ENCODE measurements around the gene CCL27. TPM values are rescaled to one million over a fixed set of nuclear protein-coding genes. Genes with fewer than 3 reads are reported as not detected.

Gene CCL27, protein sequence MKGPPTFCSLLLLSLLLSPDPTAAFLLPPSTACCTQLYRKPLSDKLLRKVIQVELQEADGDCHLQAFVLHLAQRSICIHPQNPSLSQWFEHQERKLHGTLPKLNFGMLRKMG
- total RNA-seq (not detected), polyA plus RNA-seq (ENCODE audit: insufficient read depth, low read depth, low replicate concordance) (not detected)
- long read RNA-seq, donor 1, result 0 reads
- long read RNA-seq, donor 2, partial matches to known transcripts, result 0 of 1 reads
- long read RNA-seq, donor 2, other reads (novel, unspliced or antisense), result 0 of 1 reads
- long read RNA-seq, donor 3, result 0 reads
- long read RNA-seq, donor 4, result 0 reads
- long read RNA-seq, donor 5, result 0 reads
- long read RNA-seq, donor 6, result 0 reads
- long read RNA-seq, donor 7, partial matches to known transcripts, result 1 of 1 reads
- long read RNA-seq, donor 7, other reads (novel, unspliced or antisense), result 0 of 1 reads
- long read RNA-seq, donor 8, result 0 reads
- long read RNA-seq, donor 9, result 0 reads
- long read RNA-seq, donor 10, partial matches to known transcripts, result 0 of 1 reads
- long read RNA-seq, donor 10, other reads (novel, unspliced or antisense), result 0 of 1 reads

DNA sequence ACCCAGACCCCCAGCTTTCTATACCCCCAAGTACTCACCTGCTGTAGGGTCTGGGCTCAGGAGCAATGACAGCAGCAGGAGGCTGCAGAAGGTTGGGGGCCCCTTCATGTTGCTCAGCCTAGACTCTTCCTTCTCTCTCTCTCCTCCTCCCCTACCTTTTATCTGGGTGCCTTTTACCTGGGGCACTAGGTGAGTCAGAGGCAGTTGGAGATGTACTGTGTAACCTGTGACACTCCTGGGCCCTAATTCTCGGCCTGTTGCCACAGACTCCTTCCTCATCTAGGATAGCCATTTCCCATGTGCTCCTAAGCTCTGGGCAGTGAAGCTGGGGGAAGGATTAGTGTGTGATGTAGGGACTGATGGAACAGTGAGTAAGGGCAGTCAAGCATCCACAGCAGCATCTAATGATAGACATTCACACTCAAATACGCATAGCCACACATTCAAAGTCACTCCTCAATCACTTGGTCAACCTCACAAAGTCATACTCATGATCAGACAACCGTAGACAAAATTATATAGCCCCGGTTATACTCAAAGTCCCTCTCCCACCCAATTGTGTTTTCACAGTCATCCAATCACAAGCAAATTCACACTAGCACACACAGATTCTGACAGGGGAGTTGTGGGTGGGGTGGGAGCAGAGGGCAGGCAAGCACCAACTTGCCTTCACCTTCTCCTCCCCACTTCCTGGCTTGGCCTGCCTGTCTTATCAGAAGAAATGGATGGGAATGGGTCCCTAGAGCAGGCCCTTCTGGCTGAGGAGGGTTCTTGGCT lies at the start of gene CCL27:
CCL27 (minus strand) TSS at position 132 of the 777 bp plus-strand sequence; CDS start at position 108, 24 bp downstream.
- FAIRE-seq, result no peak

DNA sequence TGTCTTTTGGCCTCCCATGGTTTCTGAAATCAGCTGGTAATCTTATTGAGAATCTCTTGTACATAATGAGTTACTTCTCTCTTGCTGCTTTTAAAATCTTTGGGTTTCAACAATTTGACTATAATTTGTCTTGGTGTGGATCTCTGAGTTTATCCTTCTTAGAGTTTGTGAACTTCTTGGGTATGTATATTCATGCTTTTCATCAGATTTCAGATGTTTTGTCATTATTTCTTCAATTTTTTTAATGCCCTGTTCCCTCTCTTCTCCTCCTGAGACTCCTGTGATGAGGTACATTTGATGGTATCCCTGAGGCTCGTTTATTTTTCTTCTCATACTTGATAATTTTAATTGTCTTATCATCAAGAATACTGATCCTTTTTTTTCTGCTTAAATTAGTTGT lies 49.7 kb upstream of the CCL27 start:
- no peak overlapping the region for H3K9ac ChIP-seq (ENCODE audit: low read length in 3 of 3)
- TF ChIP-seq, protein P1, sequence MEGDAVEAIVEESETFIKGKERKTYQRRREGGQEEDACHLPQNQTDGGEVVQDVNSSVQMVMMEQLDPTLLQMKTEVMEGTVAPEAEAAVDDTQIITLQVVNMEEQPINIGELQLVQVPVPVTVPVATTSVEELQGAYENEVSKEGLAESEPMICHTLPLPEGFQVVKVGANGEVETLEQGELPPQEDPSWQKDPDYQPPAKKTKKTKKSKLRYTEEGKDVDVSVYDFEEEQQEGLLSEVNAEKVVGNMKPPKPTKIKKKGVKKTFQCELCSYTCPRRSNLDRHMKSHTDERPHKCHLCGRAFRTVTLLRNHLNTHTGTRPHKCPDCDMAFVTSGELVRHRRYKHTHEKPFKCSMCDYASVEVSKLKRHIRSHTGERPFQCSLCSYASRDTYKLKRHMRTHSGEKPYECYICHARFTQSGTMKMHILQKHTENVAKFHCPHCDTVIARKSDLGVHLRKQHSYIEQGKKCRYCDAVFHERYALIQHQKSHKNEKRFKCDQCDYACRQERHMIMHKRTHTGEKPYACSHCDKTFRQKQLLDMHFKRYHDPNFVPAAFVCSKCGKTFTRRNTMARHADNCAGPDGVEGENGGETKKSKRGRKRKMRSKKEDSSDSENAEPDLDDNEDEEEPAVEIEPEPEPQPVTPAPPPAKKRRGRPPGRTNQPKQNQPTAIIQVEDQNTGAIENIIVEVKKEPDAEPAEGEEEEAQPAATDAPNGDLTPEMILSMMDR (IDR thresholded peaks at IDR 0.05; ENCODE audit: borderline replicate concordance, extremely low read depth, insufficient read depth), result no peak
- no peaks in the 10 kb centered on the region for H3K36me3 ChIP-seq (ENCODE audit: control insufficient read depth in 2 of 3, insufficient read depth in 3 of 3, low read length in 3 of 3)
- DNase-seq (no peak), FAIRE-seq (no peak)
- no peaks in the 10 kb centered on the region for H3K27me3 ChIP-seq (ENCODE audit: control insufficient read depth, insufficient read depth, low read length)
- no peak overlapping the region for H3K27ac ChIP-seq (ENCODE audit: low read depth in 2 of 2, low read length in 2 of 2)
- intact Hi-C loops (cut with DNase I), result no loop called here
- peaks cover 0 to 4% (median 2%) of the 10 kb centered on the region in 3 donors for H3K4me1 ChIP-seq (ENCODE audit: control insufficient read depth in 2 of 3, insufficient read depth in 2 of 3, low read depth in 1 of 3, low read length in 3 of 3)
- H3K4me3 ChIP-seq (ENCODE audit: low read length in 3 of 3), result no peak overlapping the region
- no peaks in the 10 kb centered on the region for H3K9me3 ChIP-seq (ENCODE audit: control insufficient read depth in 2 of 3, insufficient read depth in 1 of 3, low read length in 3 of 3)

More for the DNA sequence above, at the start of gene CCL27:
- H3K27me3 ChIP-seq (ENCODE audit: control insufficient read depth, insufficient read depth, low read length), result no peaks in the 10 kb centered on the region
- no peak within 1 kb of the TSS for H3K9ac ChIP-seq (ENCODE audit: low read length in 3 of 3)
- DNase-seq, result no peak
- H3K4me1 ChIP-seq (ENCODE audit: control insufficient read depth in 2 of 3, insufficient read depth in 2 of 3, low read depth in 1 of 3, low read length in 3 of 3), result peaks cover 0 to 2% (median 0%) of the 10 kb centered on the region in 3 donors
- peaks cover 0 to 4% (median 0%) of the 10 kb centered on the region in 3 donors for H3K36me3 ChIP-seq (ENCODE audit: control insufficient read depth in 2 of 3, insufficient read depth in 3 of 3, low read length in 3 of 3)
- TF ChIP-seq, protein P1 (IDR thresholded peaks at IDR 0.05; ENCODE audit: borderline replicate concordance, extremely low read depth, insufficient read depth), result no peak
- intact Hi-C loops (cut with DNase I), result no loop called here
- no peak within 1 kb of the TSS for H3K4me3 ChIP-seq (ENCODE audit: low read length in 3 of 3)
- no peak within 1 kb of the TSS for H3K27ac ChIP-seq (ENCODE audit: low read depth in 2 of 2, low read length in 2 of 2)
- no peaks in the 10 kb centered on the region for H3K9me3 ChIP-seq (ENCODE audit: control insufficient read depth in 2 of 3, insufficient read depth in 1 of 3, low read length in 3 of 3)

DNA sequence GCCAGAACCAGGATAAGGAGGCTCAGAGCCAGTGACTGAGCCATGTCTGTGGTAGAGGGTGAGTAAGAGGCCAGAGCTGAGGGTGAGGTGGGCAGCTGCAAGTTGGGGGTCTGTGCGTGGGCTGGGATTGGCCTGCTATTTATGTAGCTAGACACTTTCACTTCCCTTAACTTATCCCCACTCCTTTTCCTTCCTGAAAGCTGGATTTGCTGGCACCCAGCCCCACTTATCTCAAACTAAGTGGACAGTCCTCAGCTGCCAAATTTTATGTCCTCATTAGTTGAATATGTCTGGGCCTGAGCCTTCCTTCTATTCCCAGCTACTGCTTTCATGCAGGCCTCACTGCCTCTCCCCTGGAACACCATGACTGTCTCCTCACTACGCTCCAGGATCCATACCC lies 47.6 kb upstream of the CCL27 start, which contains the start of gene CCL21:
CCL21 (minus strand) TSS at position 114 of the 400 bp plus-strand sequence; CDS start at position 44, 70 bp downstream.
- Histone ChIP-seq H3K27ac (ENCODE audit: low read depth in 2 of 2, low read length in 2 of 2) (no peak within 1 kb of the TSS), H3K9ac (ENCODE audit: low read length in 3 of 3) (no peak within 1 kb of the TSS), H3K9me3 (ENCODE audit: control insufficient read depth in 2 of 3, insufficient read depth in 1 of 3, low read length in 3 of 3) (no peaks in the 10 kb centered on the region), H3K4me3 (ENCODE audit: low read length in 3 of 3) (no peak within 1 kb of the TSS), H3K4me1 (ENCODE audit: control insufficient read depth in 2 of 3, insufficient read depth in 2 of 3, low read depth in 1 of 3, low read length in 3 of 3) (peaks cover 0 to 4% (median 2%) of the 10 kb centered on the region in 3 donors), H3K27me3 (ENCODE audit: control insufficient read depth, insufficient read depth, low read length) (no peaks in the 10 kb centered on the region), H3K36me3 (ENCODE audit: control insufficient read depth in 2 of 3, insufficient read depth in 3 of 3, low read length in 3 of 3) (no peaks in the 10 kb centered on the region)
- peak in 3 of 5 donors; percentile 29 to 71 (median 70) for DNase-seq
- no peak for FAIRE-seq
- TF ChIP-seq, protein P1 (IDR thresholded peaks at IDR 0.05; ENCODE audit: borderline replicate concordance, extremely low read depth, insufficient read depth), result no peak
- intact Hi-C loops (cut with DNase I), result no loop called here
